Stimulated activated CD4-positive, alpha-beta T cell treated with anti-CD3 and anti-CD28 coated beads, Interleukin-4, amount 100 ng/mL, for 48 hours (primary cell): ENCODE measurements around the gene FBXL7.

Experiments used
- DNase-seq, 2 donors: peaks; one replicate each; pipeline ENCODE4 v3.0.0-alpha.2; 2020; ENCODE audit warnings: low read depth in 2 of 2

FBXL7 gene

GRCh38 chr5:15711892-15712291 lies 211.9 kb downstream of the FBXL7 start:
- no peak for DNase-seq

GRCh38 chr5:15715535-15715934 lies 215.6 kb downstream of the FBXL7 start:
- no peak for DNase-seq

GRCh38 chr5:15715967-15716366 lies 216.0 kb downstream of the FBXL7 start:
- no peak for DNase-seq

- DNase-seq: no peak
These were observed 217.0 kb downstream of the FBXL7 start for GRCh38 chr5:15717001-15717400.

GRCh38 chr5:15718421-15719179 lies 218.6 kb downstream of the FBXL7 start:
- no peak for DNase-seq

GRCh38 chr5:15719784-15720183 lies 219.8 kb downstream of the FBXL7 start:
- DNase-seq: no peak

- DNase-seq: no peak
These were observed 220.5 kb downstream of the FBXL7 start for GRCh38 chr5:15720515-15720914.

GRCh38 chr5:15722305-15722704 lies 222.3 kb downstream of the FBXL7 start:
- no peak for DNase-seq

- DNase-seq: no peak
These were observed 227.4 kb downstream of the FBXL7 start for GRCh38 chr5:15727375-15727774.

GRCh38 chr5:15728811-15729210 lies 228.8 kb downstream of the FBXL7 start:
- no peak for DNase-seq

- DNase-seq: no peak
These were observed 231.7 kb downstream of the FBXL7 start for GRCh38 chr5:15731699-15732098.

- no peak for DNase-seq
These were observed 234.1 kb downstream of the FBXL7 start for GRCh38 chr5:15734058-15734457.

- no peak for DNase-seq
These were observed 237.2 kb downstream of the FBXL7 start for GRCh38 chr5:15737036-15737821.

- no peak for DNase-seq
These were observed 238.1 kb downstream of the FBXL7 start for GRCh38 chr5:15737871-15738664.

GRCh38 chr5:15740383-15740782 lies 240.4 kb downstream of the FBXL7 start:
- DNase-seq: no peak

GRCh38 chr5:15741591-15741990 lies 241.6 kb downstream of the FBXL7 start:
- DNase-seq: no peak

GRCh38 chr5:15746833-15747232 lies 246.9 kb downstream of the FBXL7 start:
- DNase-seq: no peak

- DNase-seq: no peak
These were observed 248.3 kb downstream of the FBXL7 start for GRCh38 chr5:15748266-15748665.

GRCh38 chr5:15752663-15753285 lies 252.8 kb downstream of the FBXL7 start:
- DNase-seq: no peak

- DNase-seq: no peak
These were observed 253.8 kb downstream of the FBXL7 start for GRCh38 chr5:15753752-15754151.

GRCh38 chr5:15757103-15757502 lies 257.1 kb downstream of the FBXL7 start:
- DNase-seq: no peak

GRCh38 chr5:15757619-15758018 lies 257.6 kb downstream of the FBXL7 start:
- DNase-seq: no peak
